Esophagus squamous epithelium (tissue), 4 donors: ENCODE results near the gene BRIP1.

Source experiments
- CTCF ChIP-seq, 6 experiments: fragments of 450-650 bp in 4 of 6; fragments of 200-600 bp in 2 of 6; sonication (generic) in 2 of 6; IDR thresholded peaks; one replicate each; pipeline ENCODE4 v1.5.1; 2016 to 2019; ENCODE audit warnings: antibody characterized with exemption in 6 of 6, mild to moderate bottlenecking in 4 of 6, moderate library complexity in 4 of 6
- POLR2A ChIP-seq, 4 donors: fragments of 450-650 bp; IDR thresholded peaks; one replicate each; pipeline ENCODE4 v1.6.1; 2017; ENCODE audit warnings: antibody characterized with exemption in 4 of 4, mild to moderate bottlenecking in 4 of 4, moderate library complexity in 3 of 4

- no peak for TF ChIP-seq CTCF (IDR thresholded peaks at IDR 0.05)
- no peak for TF ChIP-seq POLR2A (IDR thresholded peaks at IDR 0.05)
Observed at GRCh38 chr17:61753696-61754095, 109.6 kb downstream of the BRIP1 start.
